HG03280 (cell line): ENCODE results near the gene PHF1.
A peak's percentile ranks its signal among the peaks of the same experiment; 100 is the strongest.
"Not testable (repeated sequence)": the region's sequence is repeated elsewhere in the genome, so short reads cannot be mapped to it uniquely, and the experiment has no call there.

Source experiments
- ATAC-seq: cut with Tn5 transposase; IDR thresholded peaks from one replicate; pipeline ENCODE4 v1.9.1; 2021; ENCODE audit warnings: mild to moderate bottlenecking, moderate library complexity; ENCODE audit not compliant: unreplicated experiment

The PHF1 gene

DNA sequence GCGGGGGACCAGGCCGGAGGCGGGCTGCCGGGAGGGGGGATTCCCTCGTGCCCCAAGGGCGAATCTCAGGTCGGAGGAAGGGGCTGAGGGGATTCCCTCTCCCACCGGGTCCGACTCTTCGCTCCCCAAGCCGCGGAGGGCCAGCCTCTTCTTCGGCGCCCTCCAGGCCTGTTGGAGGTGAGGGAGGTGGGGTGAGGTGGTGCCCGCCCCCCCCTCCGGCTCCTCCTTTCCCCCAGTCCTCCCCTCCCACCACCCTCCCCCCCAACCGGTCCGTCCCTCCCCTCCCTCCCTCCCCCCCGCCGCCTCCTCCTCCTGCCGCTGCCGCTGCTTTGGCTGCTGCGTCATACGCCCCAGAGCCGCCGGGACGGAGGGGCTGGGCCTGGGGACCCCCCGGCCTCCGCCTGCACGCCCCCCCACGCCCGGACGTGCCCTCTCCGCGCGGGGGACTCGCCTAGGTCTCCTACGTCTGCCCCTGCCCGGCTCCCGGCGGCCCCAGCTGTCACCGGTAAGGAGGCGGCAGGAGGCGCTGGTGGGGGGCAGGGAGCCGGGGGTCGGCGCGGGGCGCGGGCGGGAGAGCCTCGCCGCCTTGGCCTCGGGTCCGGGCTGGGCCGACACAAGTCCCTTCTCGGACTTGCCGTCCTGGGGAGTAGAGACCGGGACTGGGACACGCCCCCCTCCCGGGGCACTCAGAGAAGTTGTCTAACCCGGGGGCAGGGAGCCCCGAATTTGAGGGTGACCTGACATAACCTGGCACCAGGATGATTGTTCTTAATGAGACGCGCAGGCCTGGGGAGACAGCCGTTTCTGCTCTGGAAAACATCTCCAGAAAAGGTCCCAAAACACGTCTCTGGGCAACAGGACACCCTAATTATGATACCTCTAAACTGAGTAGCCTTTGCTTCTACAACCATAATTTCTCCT is at the start of gene PHF1:
PHF1 (plus strand) TSS at position 304 of the 921 bp plus-strand sequence. CDS start 1,250 bp downstream, outside the sequence.
- ATAC-seq = peak; percentile 29

DNA sequence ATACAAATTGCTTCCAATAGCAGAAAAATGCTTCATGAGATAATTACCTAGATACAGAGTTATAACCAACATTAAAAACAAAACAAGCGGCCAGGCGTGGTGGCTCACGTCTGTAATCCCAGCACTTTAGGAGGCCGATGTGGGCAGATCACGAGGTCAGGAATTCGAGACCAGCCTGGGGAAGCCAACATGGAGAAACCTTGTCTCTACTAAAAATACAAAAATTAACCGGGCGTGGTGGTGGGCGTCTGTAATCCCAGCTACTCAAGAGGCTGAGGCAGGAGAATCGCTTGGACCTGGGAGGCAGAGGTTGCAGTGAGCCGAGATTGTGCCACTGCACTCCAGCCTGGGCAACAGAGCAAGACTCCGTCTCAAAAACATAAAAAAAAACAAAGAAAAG is 47.3 kb upstream of the PHF1 start:
- ATAC-seq = not testable (repeated sequence)

DNA sequence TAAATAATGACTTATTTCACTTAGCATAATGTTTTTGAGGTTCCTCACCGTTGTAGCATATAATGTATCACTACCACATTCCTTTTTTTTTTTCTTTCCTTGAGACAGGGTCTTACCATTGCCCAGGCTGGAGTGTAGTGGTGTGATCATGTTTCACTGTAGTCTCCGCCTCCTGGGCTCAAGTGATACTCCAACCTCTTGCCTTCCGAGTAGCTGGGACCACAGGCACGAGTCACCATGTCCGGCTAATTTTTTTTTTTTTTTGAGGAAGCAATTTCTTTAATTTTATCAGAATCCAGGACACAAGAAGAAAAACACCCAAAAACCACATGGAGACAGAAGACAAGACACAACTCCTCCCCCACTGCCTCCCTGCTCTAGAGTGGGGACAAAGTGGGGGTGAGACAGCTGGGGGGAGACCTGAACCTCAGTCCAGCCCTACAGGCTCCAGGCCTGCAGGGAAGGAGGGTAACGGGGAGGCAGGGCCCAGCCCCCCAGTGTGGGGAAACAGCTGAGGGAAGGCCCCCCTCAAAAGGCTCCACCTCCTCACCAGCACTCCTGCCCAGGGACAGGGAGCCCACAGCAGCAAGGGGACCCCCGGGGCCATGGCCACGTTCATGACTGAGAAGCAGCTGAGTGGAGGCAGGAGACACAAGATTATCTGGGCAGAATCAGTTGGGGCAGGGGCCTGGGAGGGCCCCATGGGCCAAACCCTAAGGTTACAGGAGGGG is 46.2 kb upstream of the PHF1 start:
- ATAC-seq = not testable (repeated sequence)

DNA sequence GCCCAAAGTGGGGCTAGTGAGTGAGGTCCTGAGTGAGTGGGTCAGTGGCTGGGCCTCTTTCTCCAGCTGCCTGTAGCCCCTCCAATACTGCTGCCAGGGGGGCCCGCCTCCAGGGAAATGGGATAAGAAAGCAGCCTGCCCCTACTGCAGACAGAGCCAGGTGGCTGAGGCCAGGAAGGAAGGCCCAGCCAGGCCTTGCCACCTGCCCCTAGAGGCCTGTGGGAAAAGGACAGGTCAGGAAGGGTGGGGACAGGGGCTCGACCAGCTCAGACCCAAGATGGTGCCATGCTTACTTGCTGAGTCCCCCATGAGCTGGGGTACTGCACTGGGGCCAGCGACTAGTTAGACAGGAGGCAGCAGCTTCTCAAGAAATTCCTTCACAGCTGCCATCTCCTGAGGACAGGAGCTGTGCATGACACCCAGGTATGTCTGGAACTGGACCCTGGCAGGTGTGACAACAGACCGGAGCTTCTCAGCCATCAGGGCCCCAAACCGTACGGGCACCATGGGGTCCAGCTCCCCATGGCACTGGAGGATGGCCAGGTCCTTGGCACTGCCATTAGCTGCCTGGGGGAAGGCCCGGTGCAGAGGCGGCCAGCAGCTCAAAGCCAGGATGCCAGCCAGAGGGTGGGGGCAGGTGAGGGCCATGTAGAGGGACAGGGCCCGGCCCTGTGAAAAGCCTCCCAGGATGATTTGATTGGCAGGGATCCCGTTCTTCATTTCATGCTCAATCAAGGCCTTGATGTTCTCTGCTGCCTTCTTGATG is 45.4 kb upstream of the PHF1 start:
- not testable (repeated sequence) for ATAC-seq

DNA sequence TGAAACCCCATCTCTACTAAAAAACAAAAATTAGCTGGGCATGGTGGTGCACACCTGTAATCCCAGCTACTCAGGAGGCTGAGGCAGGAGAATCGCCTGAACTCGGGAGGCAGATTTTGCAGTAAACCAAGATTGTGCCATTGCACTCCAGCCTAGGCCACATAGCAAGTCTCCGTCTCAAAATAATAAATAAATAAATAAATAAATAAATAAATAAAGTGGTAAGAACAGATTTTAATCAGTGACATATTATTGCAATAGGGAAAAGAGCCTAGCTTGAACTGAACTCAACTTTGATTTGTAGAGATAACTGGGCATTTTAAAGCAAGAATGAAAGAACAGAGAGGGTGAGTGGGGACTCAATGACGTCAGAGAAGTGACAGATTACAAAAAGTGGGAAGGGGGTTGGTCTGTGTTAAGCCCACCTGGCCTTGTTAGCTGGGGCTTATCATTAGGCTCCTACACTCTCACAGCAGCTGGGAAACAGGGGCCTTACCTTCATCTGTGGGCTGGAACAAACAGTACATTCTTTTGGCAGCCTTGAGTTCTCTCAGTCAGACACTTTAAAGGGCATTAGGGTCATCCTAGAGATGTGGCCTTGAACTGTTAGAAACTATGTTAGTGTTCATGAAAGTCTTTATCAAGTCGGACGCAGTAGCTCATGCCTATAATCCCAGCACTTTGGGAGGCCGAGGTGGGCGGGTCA is 43.7 kb upstream of the PHF1 start:
- ATAC-seq = no peak

DNA sequence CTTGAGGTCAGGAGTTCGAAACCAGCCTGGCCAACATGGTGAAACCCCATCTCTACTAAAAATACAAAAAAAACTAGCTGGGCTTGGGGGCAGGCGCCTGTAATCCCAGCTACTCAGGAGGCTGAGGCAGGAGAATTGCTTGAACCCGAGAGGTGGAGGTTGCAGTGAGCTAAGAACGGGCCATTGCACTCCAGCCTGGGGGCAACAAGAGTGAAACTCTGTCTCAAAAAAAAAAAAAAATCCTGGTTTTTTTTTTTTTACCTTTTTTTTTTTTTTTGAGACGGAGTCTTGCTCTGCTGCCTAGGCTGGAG is 43.1 kb upstream of the PHF1 start:
- ATAC-seq = not testable (repeated sequence)

DNA sequence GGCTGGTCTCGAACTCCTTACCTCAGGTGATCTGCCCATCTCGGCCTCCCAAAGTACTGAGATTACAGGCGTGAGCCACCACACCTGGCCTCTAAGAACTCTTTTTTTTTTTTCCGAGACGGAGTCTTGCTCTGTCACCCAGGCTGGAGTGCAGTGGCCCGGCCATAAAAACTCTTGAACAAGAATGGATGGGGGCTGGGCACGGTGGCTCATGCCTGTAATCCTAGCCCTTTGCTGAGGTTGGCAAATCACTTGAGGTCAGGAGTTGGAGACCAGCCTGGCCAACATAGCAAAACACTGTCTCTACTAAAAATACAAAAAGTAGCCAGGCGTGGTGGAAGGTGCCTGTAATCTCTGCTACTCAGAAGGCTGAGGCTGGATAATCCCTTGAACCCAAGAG is 38.9 kb upstream of the PHF1 start:
- ATAC-seq = not testable (repeated sequence)

DNA sequence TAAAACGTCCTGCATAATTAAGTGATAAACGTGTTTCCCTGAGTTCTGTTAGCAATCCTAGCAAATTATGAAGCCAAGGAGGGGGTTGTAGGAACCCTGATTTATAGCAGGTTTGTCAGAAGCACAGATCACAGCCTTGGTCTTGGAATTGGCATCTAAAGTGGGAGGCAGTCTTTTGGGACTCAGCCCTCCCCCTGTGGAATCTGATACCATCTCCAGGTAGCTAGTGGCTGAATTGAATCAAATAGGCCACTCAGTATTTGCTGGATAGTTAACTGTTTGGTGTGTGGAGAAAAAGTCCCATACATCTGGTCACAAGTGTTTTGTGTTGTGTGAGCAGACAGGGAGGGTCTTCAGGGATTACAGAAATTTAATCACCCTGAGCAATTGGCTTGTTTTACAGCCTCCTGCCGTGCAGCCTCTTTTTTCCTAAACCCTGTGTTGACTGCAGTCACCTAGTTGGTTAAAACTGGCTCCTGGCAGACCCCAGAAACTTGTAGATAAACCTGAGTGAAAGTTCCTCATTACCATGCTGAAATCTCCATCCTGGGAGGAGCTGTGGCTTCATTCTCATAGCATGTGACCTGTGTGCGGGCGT is 38.2 kb upstream of the PHF1 start:
- ATAC-seq = no peak

DNA sequence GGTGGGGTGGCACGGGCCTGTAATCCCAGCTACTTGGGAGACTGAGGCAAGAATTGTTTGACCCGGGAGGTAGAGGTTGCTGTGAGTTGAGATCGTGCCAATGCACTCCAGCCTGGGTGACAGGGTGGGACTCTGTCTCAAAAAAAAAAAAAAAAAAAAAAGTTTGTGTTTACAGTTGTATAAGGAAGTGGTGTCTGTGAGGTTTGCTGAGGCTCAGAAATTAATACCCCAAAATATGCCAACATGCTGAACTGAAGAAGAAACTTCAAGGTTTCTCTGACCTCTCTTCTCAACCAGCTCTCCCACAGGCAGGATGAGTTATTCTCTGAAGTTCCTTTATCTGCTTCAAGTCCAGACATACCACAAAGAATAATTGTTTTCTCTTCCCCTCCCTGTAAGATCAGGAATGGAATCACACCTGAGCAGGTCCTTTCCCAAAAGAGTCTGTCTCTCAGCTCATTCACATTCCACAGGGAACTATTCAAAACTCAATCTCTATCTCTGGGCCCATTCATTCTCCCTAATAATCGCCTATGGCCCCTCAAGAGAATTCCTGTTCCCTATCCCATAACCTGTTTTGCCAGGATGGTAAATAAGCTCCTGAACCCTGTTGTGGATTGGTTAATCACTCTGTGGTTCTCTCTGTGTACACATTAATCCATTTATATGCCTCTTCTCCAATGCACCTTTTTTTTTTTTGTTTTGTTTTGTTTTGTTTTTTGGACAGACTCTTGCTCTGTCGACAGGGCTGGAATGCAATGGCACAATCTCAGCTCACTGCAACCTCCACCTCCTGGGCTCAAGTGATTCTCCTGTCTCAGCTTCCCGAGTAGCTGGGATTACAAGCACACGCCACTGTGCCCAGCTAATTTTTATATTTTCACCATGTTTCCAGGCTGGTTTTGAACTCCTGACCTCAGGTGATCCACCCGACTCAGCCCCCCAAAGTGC is 36.6 kb upstream of the PHF1 start:
- no peak for ATAC-seq

DNA sequence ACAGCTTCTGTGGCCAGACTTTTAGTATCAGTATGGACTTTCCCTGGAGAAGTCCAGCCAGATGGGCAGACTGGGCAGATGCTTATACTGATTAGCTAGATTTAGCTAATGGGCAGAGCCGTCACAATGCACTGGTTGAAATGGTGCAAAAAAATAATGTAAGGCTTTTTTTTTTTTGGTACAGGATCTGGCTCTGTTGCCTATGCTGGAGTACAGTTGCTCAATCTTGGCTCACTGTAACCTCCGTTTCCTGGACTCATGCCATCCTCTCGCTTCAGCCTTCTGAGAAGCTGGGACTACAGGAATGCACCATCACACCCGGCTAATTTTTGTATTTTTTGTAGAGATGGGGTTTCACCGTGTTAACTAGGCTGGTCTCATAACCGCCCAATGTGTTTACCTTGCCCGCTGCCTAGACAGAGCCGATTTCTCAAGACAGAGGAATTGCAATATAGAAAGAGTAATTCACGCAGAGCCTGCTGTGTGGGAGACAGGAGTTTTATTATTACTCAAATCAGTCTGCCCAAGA is 35.6 kb upstream of the PHF1 start:
- no peak for ATAC-seq

DNA sequence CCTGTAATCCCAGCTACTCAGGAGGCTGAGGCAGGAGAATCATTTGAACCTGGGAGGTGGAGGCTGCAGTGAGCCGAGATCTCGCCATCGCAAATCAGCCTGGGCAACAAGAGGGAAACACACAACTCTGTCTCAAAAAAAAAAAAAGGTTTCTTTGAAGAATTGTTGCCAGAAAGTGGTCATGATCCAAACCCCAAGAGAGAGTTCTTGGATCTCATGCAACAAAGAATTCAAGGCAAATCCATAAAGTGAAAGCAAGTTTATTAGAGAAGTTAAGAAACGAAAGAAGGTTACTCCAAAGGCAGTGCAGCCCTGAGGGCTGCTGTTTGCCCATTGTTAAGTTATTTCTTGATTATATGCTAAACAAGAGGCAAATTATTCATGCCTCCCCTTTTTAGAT is 33.6 kb upstream of the PHF1 start:
- ATAC-seq = no peak

DNA sequence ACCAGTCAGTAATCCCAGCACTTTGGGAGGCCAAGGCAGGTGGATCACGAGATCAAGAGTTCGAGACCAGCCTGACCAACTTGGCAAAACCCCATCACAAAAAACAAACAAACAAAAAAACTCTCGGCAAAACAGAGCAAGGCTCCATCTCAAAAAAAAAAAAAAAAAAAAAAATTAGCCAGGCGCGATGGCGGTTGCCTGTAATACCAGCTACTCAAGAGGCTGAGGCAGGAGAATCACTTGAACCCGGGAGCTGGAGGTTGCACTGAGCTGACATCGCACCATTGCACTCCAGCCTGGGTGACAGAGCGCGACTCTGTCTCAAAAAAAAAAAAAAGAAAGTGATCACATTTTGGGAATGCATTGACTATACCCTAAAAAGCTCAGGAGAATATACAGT is 31.6 kb upstream of the PHF1 start:
- ATAC-seq = not testable (repeated sequence)

DNA sequence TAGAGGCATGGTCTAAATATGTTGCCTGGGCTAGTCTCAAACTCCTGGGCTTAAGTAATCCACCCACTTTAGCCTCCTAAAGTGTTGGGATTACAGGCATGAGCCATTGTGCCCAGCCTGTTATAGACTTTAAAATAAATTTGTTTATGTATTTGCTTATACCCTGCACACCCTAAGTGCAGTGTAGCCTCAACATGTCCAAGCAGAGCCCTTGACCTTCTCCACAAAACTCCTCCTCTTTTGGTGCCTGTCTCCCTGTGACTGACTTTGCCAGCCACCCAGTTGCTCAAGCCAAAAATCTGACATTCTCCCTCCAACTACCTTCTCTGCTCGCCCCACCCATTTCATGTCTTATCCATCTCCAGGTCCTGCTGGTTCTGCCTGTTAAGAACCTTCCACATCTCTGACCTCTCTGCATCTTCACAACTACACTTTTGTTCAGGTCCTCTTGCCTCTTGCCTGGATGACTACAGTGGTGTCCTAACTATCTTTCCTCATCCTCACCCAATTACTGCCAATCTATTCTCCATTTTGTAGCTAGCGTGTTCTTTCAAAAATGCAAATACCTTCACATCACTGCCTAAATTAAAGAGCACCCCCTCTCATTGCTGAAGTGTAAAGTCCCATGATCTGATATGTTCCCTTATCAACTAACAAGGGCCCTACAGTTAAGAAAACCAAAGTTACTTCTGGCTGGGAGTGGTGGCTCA is 30.4 kb upstream of the PHF1 start:
- ATAC-seq = no peak

DNA sequence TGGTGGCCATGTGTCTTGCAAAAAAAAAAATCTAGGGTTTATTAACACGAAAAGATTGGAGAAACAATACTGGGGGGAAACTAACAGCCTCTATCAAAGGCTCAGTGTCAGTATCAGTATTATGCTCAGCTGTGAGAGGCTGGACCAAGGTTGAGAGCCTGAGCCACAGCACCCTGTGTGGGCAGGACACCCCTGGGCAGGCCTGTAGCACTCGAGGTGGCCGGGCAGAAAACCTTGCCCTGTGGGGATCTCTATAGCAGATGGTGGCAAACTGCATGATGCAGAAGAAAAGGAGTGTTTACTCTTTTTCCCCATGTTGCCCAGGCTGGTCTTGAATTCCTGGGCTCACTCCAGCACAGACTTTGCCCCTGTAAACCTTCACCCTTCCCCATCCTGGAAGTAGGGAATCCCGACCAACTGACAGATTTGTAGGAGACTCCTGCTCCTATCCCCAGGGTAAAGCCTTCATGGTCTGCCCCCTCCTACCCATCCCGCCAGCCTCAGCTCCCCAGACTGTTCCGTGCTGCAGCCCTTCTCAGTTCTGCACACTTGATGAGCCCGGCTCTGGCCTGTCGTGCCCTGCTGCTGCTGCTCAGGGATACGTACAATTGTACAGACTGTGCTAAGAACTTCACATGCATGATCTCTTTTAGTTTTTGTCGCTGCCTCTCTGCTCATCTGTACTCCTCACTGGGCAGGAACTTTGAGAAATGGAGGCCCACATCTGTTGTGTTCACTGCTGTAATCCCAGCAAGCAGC is 27.2 kb upstream of the PHF1 start:
- ATAC-seq = no peak

DNA sequence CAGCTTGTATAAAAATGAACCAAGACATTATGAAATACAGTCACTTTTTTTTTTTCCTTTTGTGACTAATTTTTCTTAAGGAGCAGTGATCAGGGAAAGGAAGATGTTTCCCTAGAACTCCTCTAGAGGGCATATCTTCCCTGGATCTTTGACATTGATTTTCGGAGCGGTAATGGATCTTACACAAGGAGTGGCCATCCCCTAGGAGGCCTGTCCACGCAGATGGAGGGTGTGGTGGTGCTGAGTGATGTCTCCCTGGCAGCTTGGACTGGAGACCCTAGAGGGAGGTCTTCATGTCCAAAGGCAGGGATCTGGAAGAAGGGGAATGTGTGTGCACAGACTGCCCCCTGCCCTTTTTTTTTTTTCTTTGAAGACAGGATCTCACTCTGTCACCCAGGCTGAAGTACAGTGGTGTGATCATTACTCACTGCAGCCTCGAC is 26.2 kb upstream of the PHF1 start:
- no peak for ATAC-seq

DNA sequence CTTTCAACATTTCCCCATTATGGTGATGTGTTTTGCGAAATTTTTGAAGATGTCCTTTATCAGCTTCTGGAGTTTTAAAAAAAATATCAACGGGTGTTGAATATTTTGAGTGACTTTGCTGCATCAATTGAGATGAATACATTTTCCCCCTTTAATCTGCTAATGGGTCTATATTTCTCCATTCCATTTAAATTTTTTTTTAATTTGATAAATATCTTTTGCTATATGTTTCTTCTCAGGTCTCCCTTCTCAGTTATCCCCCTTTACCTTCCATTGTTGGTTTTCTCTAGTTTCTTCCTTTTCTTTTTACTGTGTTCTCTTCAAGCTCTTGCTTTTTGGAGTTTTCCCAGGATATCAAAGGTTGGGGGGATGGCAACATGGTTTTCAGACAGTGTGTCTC is 20.6 kb upstream of the PHF1 start:
- no peak for ATAC-seq

DNA sequence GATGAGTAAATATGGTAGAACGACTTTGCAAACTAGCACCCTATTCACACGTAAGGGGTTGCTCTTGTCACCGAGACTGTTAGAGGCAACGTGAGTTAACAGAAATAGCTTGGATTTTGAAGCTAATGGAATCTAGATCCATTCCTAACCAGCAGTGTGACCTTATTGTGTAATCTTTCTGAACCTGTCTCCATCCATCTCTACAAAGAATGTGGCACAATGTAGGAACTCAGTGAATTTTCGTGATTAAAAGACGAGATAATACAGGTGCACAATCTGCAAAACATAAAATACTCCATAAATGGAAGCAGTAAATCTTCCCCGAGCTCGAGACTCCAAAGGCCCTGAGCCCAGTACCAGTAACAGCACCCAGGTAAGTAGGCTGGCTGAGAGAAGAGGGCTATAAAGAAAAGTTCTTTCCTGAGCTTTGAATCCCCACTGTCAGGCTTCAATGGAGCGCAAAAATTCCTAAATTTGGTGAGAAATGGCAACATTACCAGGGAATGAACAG is 20.0 kb upstream of the PHF1 start:
- no peak for ATAC-seq
